Memory B cell (primary cell): Measurements from ENCODE around the gene GRHL3.
"Not testable (repeated sequence)": the region's sequence is repeated elsewhere in the genome, so short reads cannot be mapped to it uniquely, and the experiment has no call there.

Experiments
- ATAC-seq: fragments of 150-1000 bp; cut with Tn5 transposase; 2 replicates; pipeline ENCODE4 v1.10.0; 2021; ENCODE audit warnings: low read depth, mild to moderate bottlenecking, moderate library complexity
- DNase-seq, 2 donors: peaks; one replicate each; pipeline ENCODE4 v3.0.0; 2022; ENCODE audit warnings: low spot score in 2 of 2
- H3K27ac Mint-ChIP-seq: one replicate; pipeline ENCODE4 v1.8.0; 2022; ENCODE audit warnings: mild to moderate bottlenecking, moderate library complexity, mixed read lengths
- H3K27me3 Mint-ChIP-seq: one replicate; pipeline ENCODE4 v1.8.0; 2022; ENCODE audit warnings: mixed read lengths
- H3K36me3 Mint-ChIP-seq: one replicate; pipeline ENCODE4 v1.8.0; 2022; ENCODE audit warnings: mild to moderate bottlenecking, mixed read lengths
- H3K4me1 Mint-ChIP-seq: one replicate; pipeline ENCODE4 v1.8.0; 2022; ENCODE audit warnings: mixed read lengths
- H3K4me3 Mint-ChIP-seq: one replicate; pipeline ENCODE4 v1.8.0; 2022; ENCODE audit warnings: mild to moderate bottlenecking, moderate library complexity, mixed read lengths
- H3K9me3 Mint-ChIP-seq: one replicate; pipeline ENCODE4 v1.8.0; 2022; ENCODE audit warnings: mixed read lengths

Gene GRHL3

DNA sequence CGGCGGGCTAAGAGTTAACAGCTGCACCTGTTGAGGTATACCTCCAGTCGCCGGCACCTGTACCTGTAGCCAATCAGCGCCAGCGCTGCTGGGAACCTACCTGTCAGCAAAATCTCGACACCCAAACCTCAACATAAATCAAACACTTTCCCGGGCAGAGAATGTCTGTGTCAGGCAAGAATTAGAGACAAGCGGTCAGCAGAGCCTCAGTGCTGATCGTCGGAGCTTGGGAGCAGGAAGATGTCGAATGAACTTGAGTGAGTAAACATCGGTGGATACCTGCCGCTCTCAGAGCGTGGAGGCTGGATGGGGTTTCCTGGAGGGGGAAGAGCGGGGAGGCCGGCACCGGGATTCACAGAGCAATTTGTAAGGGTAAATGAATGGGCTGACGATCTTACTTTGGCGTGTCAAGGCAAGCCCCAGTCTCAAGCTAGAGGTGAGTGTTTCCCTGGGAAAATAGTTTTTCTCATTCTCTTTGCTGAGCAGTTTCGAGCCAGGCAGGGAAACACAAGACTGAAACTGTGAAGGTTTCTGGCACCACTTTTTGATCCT lies at the start of gene GRHL3:
TSS of gene GRHL3 (plus strand) at position 46 of the 552 bp plus-strand sequence. CDS start at position 241, 195 bp downstream.
- Mint-ChIP-seq H3K9me3 (no peaks in the 10 kb centered on the region), H3K36me3 (no peaks in the 10 kb centered on the region), H3K4me1 (peaks cover 19% of the 10 kb centered on the region), H3K27me3 (peaks cover 15% of the 10 kb centered on the region), H3K27ac (no peak within 1 kb of the TSS), H3K4me3 (peak within 1 kb of the TSS; percentile 17)
- ATAC-seq (no peak), DNase-seq (no peak)

- not testable (repeated sequence) for H3K36me3 Mint-ChIP-seq, H3K27ac Mint-ChIP-seq, H3K4me3 Mint-ChIP-seq, DNase-seq, H3K4me1 Mint-ChIP-seq, ATAC-seq
- H3K9me3 Mint-ChIP-seq = peaks cover 11% of the 10 kb centered on the region
- peaks cover 25% of the 10 kb centered on the region for H3K27me3 Mint-ChIP-seq
These were observed 44.7 kb upstream of the GRHL3 start for GRCh38 chr1:24274203-24275103.

GRCh38 chr1:24275104-24275410 lies 44.1 kb upstream of the GRHL3 start:
- no peak for DNase-seq
- ATAC-seq = no peak
- H3K27ac Mint-ChIP-seq = no peak overlapping the region
- peaks cover 9% of the 10 kb centered on the region for H3K4me1 Mint-ChIP-seq
- no peak overlapping the region for H3K4me3 Mint-ChIP-seq
- H3K9me3 Mint-ChIP-seq = peaks cover 11% of the 10 kb centered on the region
- H3K27me3 Mint-ChIP-seq = peaks cover 25% of the 10 kb centered on the region
- peaks cover 4% of the 10 kb centered on the region for H3K36me3 Mint-ChIP-seq

DNA sequence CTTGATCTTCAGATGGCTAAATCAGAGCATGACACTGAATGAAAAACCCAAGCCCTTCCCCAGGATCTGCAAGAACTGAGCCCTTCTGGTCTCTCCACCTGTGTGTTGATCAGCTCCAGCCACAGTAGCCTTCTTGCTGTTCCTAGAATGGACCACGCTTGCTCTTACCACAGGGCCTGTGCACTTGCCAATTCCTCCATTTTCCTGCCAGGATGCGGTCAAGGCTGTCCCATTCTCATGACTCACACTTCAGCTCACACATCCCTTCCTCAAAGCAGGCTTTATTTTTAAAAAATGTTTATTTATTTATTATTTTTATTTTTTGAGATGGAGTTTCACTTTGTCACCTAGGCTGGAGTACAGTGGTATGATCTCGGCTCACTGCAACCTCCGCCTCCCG lies 43.6 kb upstream of the GRHL3 start:
- ATAC-seq (no peak), DNase-seq (no peak)
- peaks cover 9% of the 10 kb centered on the region for H3K4me1 Mint-ChIP-seq
- no peak overlapping the region for H3K4me3 Mint-ChIP-seq
- H3K36me3 Mint-ChIP-seq = peaks cover 4% of the 10 kb centered on the region
- no peak overlapping the region for H3K27ac Mint-ChIP-seq
- H3K9me3 Mint-ChIP-seq = peaks cover 11% of the 10 kb centered on the region
- H3K27me3 Mint-ChIP-seq = peaks cover 25% of the 10 kb centered on the region

DNA sequence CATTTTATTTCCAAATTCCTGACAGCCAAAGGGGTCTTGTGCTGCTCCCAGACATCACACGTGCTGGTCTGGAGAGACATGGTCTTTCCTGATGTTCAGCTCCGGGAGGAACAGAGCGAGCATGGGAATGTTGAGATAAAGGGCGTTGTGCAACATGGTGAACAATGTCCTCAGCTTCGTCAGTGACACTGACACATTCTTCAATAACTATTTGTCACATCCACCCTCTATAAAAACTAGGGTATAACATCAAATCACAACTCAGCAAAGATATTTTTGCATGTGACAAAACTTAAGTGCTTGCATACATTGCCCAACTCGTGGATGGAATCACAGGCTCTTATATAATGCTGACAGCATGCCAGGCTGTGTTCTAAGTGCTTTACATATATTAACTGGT lies 42.4 kb upstream of the GRHL3 start:
- ATAC-seq = no peak
- peaks cover 20% of the 10 kb centered on the region for H3K27me3 Mint-ChIP-seq
- H3K4me3 Mint-ChIP-seq = no peak overlapping the region
- peaks cover 7% of the 10 kb centered on the region for H3K4me1 Mint-ChIP-seq
- peaks cover 7% of the 10 kb centered on the region for H3K9me3 Mint-ChIP-seq
- no peak overlapping the region for H3K27ac Mint-ChIP-seq
- peaks cover 4% of the 10 kb centered on the region for H3K36me3 Mint-ChIP-seq
- DNase-seq = no peak

DNA sequence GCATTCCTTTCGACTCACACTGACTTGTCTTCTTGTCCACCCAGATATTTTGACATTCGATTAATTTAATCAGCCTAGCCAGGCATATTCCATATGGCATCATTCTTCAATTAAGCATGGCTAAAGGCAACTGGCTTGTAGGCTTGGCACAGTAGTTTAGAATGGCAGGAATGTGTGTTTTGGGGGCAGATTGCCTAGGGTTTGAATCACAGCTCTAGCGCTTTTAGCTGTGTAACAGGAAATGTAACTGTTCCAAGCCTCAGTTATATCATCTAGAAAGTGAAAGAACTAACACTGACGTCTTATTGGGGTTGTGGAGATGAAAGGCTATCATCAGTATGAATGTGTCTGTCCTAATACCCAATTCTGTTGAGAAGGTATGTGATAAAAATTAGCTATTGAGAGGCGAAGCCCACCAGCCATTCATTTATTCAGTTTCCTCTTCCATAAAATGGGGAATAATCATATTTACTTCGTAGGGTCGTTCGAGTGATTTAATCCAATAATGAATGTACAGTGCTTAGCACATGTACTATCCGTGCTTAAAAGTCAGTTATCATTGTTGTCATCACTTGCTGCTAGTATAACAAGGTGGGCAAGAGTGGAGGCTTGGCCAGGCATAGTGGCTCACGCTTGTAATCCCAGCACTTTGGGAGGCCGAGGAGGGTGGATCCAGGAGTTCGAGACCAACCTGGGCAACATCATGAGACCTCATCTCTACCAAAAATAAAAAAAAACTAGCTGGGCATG lies 41.6 kb upstream of the GRHL3 start:
- H3K27ac Mint-ChIP-seq = peak overlapping the region; percentile 73
- ATAC-seq = peak; percentile 83
- peaks cover 17% of the 10 kb centered on the region for H3K27me3 Mint-ChIP-seq

GRCh38 chr1:24278726-24279125 lies 40.4 kb upstream of the GRHL3 start:
- H3K4me3 Mint-ChIP-seq = no peak overlapping the region
- no peak for ATAC-seq
- no peak overlapping the region for H3K27ac Mint-ChIP-seq
- no peaks in the 10 kb centered on the region for H3K9me3 Mint-ChIP-seq
- H3K4me1 Mint-ChIP-seq = peaks cover 7% of the 10 kb centered on the region
- no peak for DNase-seq
- no peaks in the 10 kb centered on the region for H3K36me3 Mint-ChIP-seq
- H3K27me3 Mint-ChIP-seq = peaks cover 11% of the 10 kb centered on the region

More for the DNA sequence above, 41.6 kb upstream of the GRHL3 start:
- Mint-ChIP-seq H3K4me3 (peak overlapping the region; percentile 72), H3K9me3 (peaks cover 5% of the 10 kb centered on the region), H3K36me3 (peaks cover 4% of the 10 kb centered on the region), H3K4me1 (peaks cover 7% of the 10 kb centered on the region)
- no peak for DNase-seq

DNA sequence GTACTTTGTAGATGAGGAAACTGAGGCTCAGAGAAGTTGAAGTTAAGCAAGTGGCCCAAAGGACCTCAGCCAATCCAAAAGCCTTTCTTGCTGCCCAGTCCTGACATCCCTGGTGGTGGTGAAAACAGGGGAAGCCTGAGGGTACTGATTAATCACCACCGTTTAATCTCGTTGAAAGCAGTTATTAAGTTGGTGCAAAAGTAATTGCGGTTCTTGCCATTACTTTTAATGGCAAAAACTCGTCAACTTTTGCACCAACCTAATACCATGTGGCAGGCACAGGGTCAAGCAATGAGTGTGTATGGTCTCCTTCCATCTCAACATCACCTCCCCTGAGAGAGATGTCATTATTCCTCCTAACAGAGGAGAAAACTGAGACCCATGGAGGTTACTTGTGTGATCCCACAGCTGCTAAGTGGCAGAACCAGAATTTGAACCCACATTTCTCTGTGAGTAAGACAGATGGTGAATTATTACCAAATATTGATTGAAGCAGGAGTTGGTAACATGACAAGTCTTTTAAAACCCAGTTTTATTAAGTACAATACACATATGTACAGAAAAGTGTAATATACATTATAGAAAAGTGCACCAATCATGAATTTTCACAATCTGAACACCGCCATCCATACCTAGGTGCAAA lies 39.4 kb upstream of the GRHL3 start:
- H3K27me3 Mint-ChIP-seq = peaks cover 7% of the 10 kb centered on the region
- H3K4me1 Mint-ChIP-seq = peaks cover 7% of the 10 kb centered on the region
- H3K36me3 Mint-ChIP-seq = no peaks in the 10 kb centered on the region
- H3K4me3 Mint-ChIP-seq = no peak overlapping the region
- DNase-seq = no peak
- no peak for ATAC-seq
- H3K27ac Mint-ChIP-seq = no peak overlapping the region
- H3K9me3 Mint-ChIP-seq = no peaks in the 10 kb centered on the region

DNA sequence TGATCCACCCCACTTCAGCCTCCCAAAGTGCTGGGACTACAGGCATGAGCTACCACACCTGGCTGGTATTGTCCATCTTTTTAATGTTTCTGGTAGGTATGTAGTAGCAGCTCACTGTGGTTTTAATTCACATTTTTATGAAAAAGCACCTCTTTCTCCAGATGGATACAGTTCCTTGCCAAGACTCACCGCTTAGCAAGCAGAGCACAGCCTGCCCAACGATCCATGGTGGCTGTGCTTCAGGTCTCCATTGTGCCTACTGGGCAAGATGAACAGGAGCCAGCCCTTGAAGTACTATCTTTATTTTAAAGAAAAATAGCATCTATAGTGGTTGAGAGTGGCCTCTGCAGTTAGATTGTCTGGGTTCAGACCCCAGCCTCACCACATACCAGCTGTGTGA lies 37.6 kb upstream of the GRHL3 start:
- no peak overlapping the region for H3K27ac Mint-ChIP-seq
- no peak for DNase-seq

GRCh38 chr1:24282491-24282890 lies 36.7 kb upstream of the GRHL3 start:
- Mint-ChIP-seq H3K36me3 (no peaks in the 10 kb centered on the region), H3K27ac (no peak overlapping the region), H3K9me3 (no peaks in the 10 kb centered on the region), H3K4me1 (peaks cover 4% of the 10 kb centered on the region), H3K4me3 (no peak overlapping the region), H3K27me3 (peaks cover 2% of the 10 kb centered on the region)
- ATAC-seq (no peak), DNase-seq (no peak)

More for the DNA sequence above, 37.6 kb upstream of the GRHL3 start:
- Mint-ChIP-seq H3K27me3 (peaks cover 5% of the 10 kb centered on the region), H3K4me1 (peaks cover 7% of the 10 kb centered on the region), H3K9me3 (no peaks in the 10 kb centered on the region), H3K4me3 (no peak overlapping the region), H3K36me3 (no peaks in the 10 kb centered on the region)
- ATAC-seq = no peak

DNA sequence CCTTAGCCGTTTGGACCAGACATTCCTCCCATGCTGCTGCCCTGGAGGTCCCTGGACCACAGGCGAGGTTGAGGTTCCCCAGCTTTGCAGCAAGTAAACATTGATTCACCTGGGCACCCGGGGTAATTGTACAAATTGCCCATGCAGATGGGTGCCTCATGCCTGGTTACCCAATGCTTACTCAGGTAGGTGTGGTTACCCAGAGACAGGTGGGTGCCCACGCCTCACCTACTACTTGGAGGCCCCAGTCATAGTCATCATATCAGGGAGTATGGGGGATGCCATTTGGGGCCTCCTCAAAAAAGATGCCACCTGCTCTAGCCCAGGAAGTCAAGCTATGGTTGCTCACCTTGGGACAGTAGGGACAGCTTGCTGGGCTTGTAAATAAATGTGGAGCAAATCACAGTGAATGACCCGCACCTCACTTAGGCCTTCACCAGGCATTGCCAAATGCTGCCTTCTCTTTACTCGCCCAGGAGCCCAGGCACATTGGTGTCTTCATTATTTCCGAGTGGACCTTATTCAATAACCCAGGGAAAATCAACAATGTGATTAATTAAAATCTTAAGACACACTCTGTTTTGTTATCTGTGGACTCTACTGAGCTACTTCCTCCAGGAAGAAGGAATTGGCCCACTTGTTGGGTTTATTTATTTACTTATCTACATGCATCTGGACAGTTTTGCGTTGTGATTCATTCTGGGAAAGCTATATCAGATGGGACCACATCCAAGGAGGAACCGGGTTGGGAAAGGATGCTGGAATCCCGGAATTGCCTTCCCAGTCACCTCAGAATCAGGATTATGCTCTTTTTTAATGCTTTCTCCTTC lies 35.6 kb upstream of the GRHL3 start:
- no peak overlapping the region for H3K4me3 Mint-ChIP-seq
- H3K4me1 Mint-ChIP-seq = no peaks in the 10 kb centered on the region
- no peaks in the 10 kb centered on the region for H3K9me3 Mint-ChIP-seq
- H3K27me3 Mint-ChIP-seq = no peaks in the 10 kb centered on the region
- ATAC-seq (no peak), DNase-seq (no peak)
- no peaks in the 10 kb centered on the region for H3K36me3 Mint-ChIP-seq
- no peak overlapping the region for H3K27ac Mint-ChIP-seq

DNA sequence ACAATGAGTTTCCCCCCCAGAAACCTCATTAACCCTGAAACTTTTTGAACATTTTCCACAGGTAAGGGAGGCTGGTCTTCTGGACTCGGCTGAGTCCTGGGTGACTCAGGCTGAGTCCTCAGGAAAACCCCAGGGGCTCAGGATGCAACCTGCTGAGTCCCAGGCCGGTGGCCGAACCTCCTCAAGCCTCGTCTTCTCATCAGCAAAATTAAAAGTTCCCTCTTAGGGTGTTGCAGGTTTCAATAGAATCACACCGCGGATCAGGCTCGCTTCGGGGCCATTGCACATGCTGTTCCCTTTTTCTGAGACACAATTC lies 35.0 kb upstream of the GRHL3 start:
- Mint-ChIP-seq H3K27me3 (no peaks in the 10 kb centered on the region), H3K4me3 (no peak overlapping the region), H3K4me1 (no peaks in the 10 kb centered on the region), H3K27ac (no peak overlapping the region), H3K9me3 (no peaks in the 10 kb centered on the region), H3K36me3 (no peaks in the 10 kb centered on the region)
- ATAC-seq (no peak), DNase-seq (no peak)

- H3K27ac Mint-ChIP-seq = no peak overlapping the region
These were observed 33.9 kb upstream of the GRHL3 start for GRCh38 chr1:24285231-24285630.

More at GRCh38 chr1:24285231-24285630, 33.9 kb upstream of the GRHL3 start:
- ATAC-seq = no peak
- Mint-ChIP-seq H3K4me3 (no peak overlapping the region), H3K4me1 (no peaks in the 10 kb centered on the region), H3K27me3 (no peaks in the 10 kb centered on the region), H3K9me3 (no peaks in the 10 kb centered on the region), H3K36me3 (no peaks in the 10 kb centered on the region)
- no peak for DNase-seq
